HEK293 (cell line): ENCODE results near the gene NEK1.

Source experiments
- CTCF ChIA-PET: fragments of 350-600 bp; formaldehyde crosslinking; extraction: SDS; loops from one replicate; lab custom pipeline; 2021; ENCODE audit warnings: antibody characterized with exemption; lab: Yijun Ruan, JAX
- POLR2A ChIA-PET: fragments of 300-600 bp; formaldehyde crosslinking; extraction: SDS; loops from one replicate; lab custom pipeline; 2020; ENCODE audit warnings: antibody characterized with exemption, inconsistent platforms; lab: Yijun Ruan, JAX
- H3K27ac ChIP-seq: fragments of 200-500 bp; sonication (Bioruptor generic); 2 replicates; pipeline ENCODE4 v1.5.1; 2014; ENCODE audit warnings: low read depth, low read length, control low read depth, inconsistent platforms; ENCODE audit errors: extremely low read depth
- H3K36me3 ChIP-seq, 2 experiments: fragments of 200-500 bp in 1 of 2; sonication (Bioruptor generic) in 1 of 2; 1 replicate in 1 of 2; 2 replicates in 1 of 2; pipeline ENCODE4 v1.5.1; 2014 to 2017; ENCODE audit warnings: inconsistent platforms in 2 of 2, low read length in 2 of 2; ENCODE audit not compliant: control insufficient read depth in 2 of 2, insufficient read depth in 1 of 2
- H3K4me1 ChIP-seq: fragments of 200-500 bp; sonication (Bioruptor generic); 2 replicates; pipeline ENCODE4 v1.5.1; 2014; ENCODE audit warnings: mild to moderate bottlenecking, low read length, inconsistent platforms; ENCODE audit not compliant: control insufficient read depth, insufficient read depth
- H3K4me3 ChIP-seq: 2 replicates; pipeline ENCODE4 v1.5.1; 2011; ENCODE audit warnings: low read depth, mild to moderate bottlenecking, control low read depth, low read length, moderate library complexity
- H3K9me3 ChIP-seq: fragments of 200-500 bp; sonication (Bioruptor generic); 2 replicates; pipeline ENCODE4 v1.5.1; 2014; ENCODE audit warnings: low read depth, low read length, inconsistent platforms; ENCODE audit not compliant: control insufficient read depth, insufficient read depth
- FEZF1 ChIP-seq: fragments of 450-650 bp; formaldehyde crosslinking; IDR thresholded peaks from 2 replicates; pipeline ENCODE4 v1.5.1; 2016; ENCODE audit warnings: missing biosample characterization, missing genetic modification characterization
- GLI2 ChIP-seq: fragments of 450-650 bp; formaldehyde crosslinking; IDR thresholded peaks from 2 replicates; pipeline ENCODE4; 2017; ENCODE audit warnings: missing biosample characterization, missing genetic modification characterization, low read depth, borderline replicate concordance
- HOXA7 ChIP-seq: sonication (generic); formaldehyde crosslinking; IDR thresholded peaks from 2 replicates; pipeline ENCODE4 v1.8.1; 2022; ENCODE audit warnings: missing genetic modification reagents, borderline replicate concordance
- MEIS1 ChIP-seq: sonication (generic); formaldehyde crosslinking; IDR thresholded peaks from 2 replicates; pipeline ENCODE4 v1.8.1; 2022; ENCODE audit warnings: missing genetic modification reagents, mild to moderate bottlenecking, borderline replicate concordance
- OSR2 ChIP-seq: fragments of 450-650 bp; formaldehyde crosslinking; IDR thresholded peaks from 2 replicates; pipeline ENCODE4 v1.5.1; 2016; ENCODE audit warnings: missing biosample characterization, missing genetic modification characterization
- SP3 ChIP-seq: fragments of 450-650 bp; formaldehyde crosslinking; IDR thresholded peaks from 2 replicates; pipeline ENCODE4 v1.5.1; 2016; ENCODE audit warnings: missing biosample characterization, missing genetic modification characterization
- ZBTB1 ChIP-seq: fragments of 450-650 bp; formaldehyde crosslinking; IDR thresholded peaks from 2 replicates; pipeline ENCODE4 v1.5.1; 2016; ENCODE audit warnings: missing biosample characterization, missing genetic modification characterization
- ZBTB20 ChIP-seq: fragments of 450-650 bp; formaldehyde crosslinking; IDR thresholded peaks from 2 replicates; pipeline ENCODE4 v1.5.1; 2016; ENCODE audit warnings: missing biosample characterization, missing genetic modification characterization
- ZBTB8A ChIP-seq: fragments of 450-650 bp; formaldehyde crosslinking; IDR thresholded peaks from 2 replicates; pipeline ENCODE4 v1.5.1; 2016; ENCODE audit warnings: missing biosample characterization, missing genetic modification characterization
- ZFP69B ChIP-seq: fragments of 450-650 bp; formaldehyde crosslinking; IDR thresholded peaks from 2 replicates; pipeline ENCODE4 v1.5.1; 2016; ENCODE audit warnings: missing biosample characterization, missing genetic modification characterization
- ZNF138 ChIP-seq: fragments of 450-650 bp; formaldehyde crosslinking; IDR thresholded peaks from 2 replicates; pipeline ENCODE4 v1.5.1; 2016; ENCODE audit warnings: missing biosample characterization, missing genetic modification characterization, borderline replicate concordance
- ZNF157 ChIP-seq: fragments of 450-650 bp; formaldehyde crosslinking; IDR thresholded peaks from 2 replicates; pipeline ENCODE4 v1.5.1; 2016; ENCODE audit warnings: missing biosample characterization, missing genetic modification characterization
- ZNF16 ChIP-seq: fragments of 450-650 bp; formaldehyde crosslinking; IDR thresholded peaks from 2 replicates; pipeline ENCODE4 v1.5.1; 2016; ENCODE audit warnings: low read depth, missing biosample characterization, missing genetic modification characterization
- ZNF175 ChIP-seq: fragments of 450-650 bp; formaldehyde crosslinking; IDR thresholded peaks from 2 replicates; pipeline ENCODE4 v1.5.1; 2016; ENCODE audit warnings: missing biosample characterization, missing genetic modification characterization
- ZNF404 ChIP-seq: fragments of 450-650 bp; formaldehyde crosslinking; IDR thresholded peaks from 2 replicates; pipeline ENCODE4 v1.5.1; 2017; ENCODE audit warnings: missing biosample characterization, missing genetic modification characterization
- ZNF426 ChIP-seq: fragments of 450-650 bp; formaldehyde crosslinking; IDR thresholded peaks from 2 replicates; pipeline ENCODE4 v1.5.1; 2017; ENCODE audit warnings: missing biosample characterization, missing genetic modification characterization, mild to moderate bottlenecking, inconsistent platforms, moderate library complexity
- ZNF530 ChIP-seq: fragments of 450-650 bp; formaldehyde crosslinking; IDR thresholded peaks from 2 replicates; pipeline ENCODE4 v1.5.1; 2016; ENCODE audit warnings: low read depth, missing biosample characterization, missing genetic modification characterization
- ZNF623 ChIP-seq: fragments of 450-650 bp; formaldehyde crosslinking; IDR thresholded peaks from 2 replicates; pipeline ENCODE4 v1.5.1; 2016; ENCODE audit warnings: missing biosample characterization, missing genetic modification characterization
- ZNF654 ChIP-seq: fragments of 450-650 bp; formaldehyde crosslinking; IDR thresholded peaks from 2 replicates; pipeline ENCODE4 v1.5.1; 2016; ENCODE audit warnings: low read depth, missing biosample characterization, missing genetic modification characterization
- ZNF660 ChIP-seq: fragments of 450-650 bp; IDR thresholded peaks from 2 replicates; pipeline ENCODE4 v1.5.1; 2018; ENCODE audit warnings: missing biosample characterization, mild to moderate bottlenecking, missing genetic modification characterization
- ZNF76 ChIP-seq: fragments of 450-650 bp; formaldehyde crosslinking; IDR thresholded peaks from 2 replicates; pipeline ENCODE4; 2016; ENCODE audit warnings: low read depth, missing biosample characterization, missing genetic modification characterization, borderline replicate concordance
- ZNF768 ChIP-seq: fragments of 450-650 bp; formaldehyde crosslinking; IDR thresholded peaks from 2 replicates; pipeline ENCODE4 v1.5.1; 2018; ENCODE audit warnings: missing biosample characterization, mild to moderate bottlenecking, missing genetic modification characterization
- ZNF776 ChIP-seq: fragments of 450-650 bp; formaldehyde crosslinking; IDR thresholded peaks from 2 replicates; pipeline ENCODE4 v1.5.0; 2017; ENCODE audit warnings: missing biosample characterization, missing genetic modification characterization, borderline replicate concordance
- TF ChIP-seq, protein P1 (sequence below): sonication (generic); formaldehyde crosslinking; IDR thresholded peaks from 2 replicates; pipeline ENCODE4 v1.8.1; 2022; ENCODE audit warnings: mild to moderate bottlenecking, moderate library complexity, missing genetic modification reagents
- TF ChIP-seq, protein P2 (sequence below): fragments of 450-650 bp; formaldehyde crosslinking; IDR thresholded peaks from 2 replicates; pipeline ENCODE4 v1.5.1; 2016; ENCODE audit warnings: missing biosample characterization, missing genetic modification characterization, low read depth
- TF ChIP-seq, protein P3 (sequence below): fragments of 450-650 bp; formaldehyde crosslinking; IDR thresholded peaks from 2 replicates; pipeline ENCODE4 v1.5.1; 2016; ENCODE audit warnings: missing biosample characterization, missing genetic modification characterization
- TF ChIP-seq, protein P4 (sequence below): fragments of 450-650 bp; formaldehyde crosslinking; conservative IDR thresholded peaks from 2 replicates; pipeline ENCODE4 v1.5.1; 2016; ENCODE audit warnings: low read depth, missing biosample characterization, missing genetic modification characterization
- TF ChIP-seq, protein P5 (sequence below): fragments of 450-650 bp; formaldehyde crosslinking; IDR thresholded peaks from 2 replicates; pipeline ENCODE4 v1.5.1; 2016; ENCODE audit warnings: missing biosample characterization, missing genetic modification characterization

Gene NEK1

DNA sequence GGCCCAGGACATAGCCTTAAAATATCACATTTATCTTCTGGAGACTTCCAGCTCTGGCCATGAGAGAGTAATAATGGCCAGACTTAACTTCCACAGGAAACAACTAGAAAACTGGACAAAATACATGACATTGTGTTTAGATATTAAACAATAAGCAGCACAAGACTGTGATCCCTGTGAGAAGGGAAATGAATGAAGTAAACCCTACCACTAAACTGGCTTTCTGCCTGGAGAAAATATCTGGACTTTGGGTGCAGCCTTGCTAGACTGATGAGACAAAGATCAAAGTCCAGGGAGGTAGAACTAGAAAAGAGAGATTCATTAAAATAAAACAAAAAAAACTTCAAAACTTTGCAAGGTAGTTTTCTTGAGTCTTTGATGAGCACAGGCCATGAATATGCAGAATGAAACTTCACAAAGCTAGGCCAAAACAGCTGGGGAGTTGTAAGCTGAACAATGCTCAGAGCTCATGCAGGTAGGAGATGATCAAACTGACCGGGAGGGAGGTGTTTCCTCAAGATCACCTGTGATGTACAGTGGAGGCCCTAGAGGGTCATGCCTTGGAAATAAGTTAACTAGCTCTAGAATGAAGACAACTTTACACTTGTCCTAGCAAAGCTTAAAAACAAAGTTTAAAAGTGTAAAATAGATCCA lies 194.6 kb downstream of the NEK1 start:
- CTCF ChIA-PET, result no interaction called here
- POLR2A ChIA-PET, result no interaction called here
- no peaks in the 10 kb centered on the region for H3K4me1 ChIP-seq
- TF ChIP-seq ZNF660 (tag by site-specific recombination) (no peak), ZNF530 (tag by site-specific recombination) (no peak), ZNF175 (no peak), ZNF768 (no peak), MEIS1 (no peak), ZNF654 (tag by site-specific recombination) (no peak), ZNF623 (no peak), ZBTB8A (no peak), ZFP69B (no peak), OSR2 (tag by site-specific recombination) (no peak), FEZF1 (tag by site-specific recombination) (no peak), GLI2 (no peak), SP3 (no peak), ZNF776 (tag by site-specific recombination) (no peak), ZNF16 (tag by site-specific recombination) (no peak), ZBTB1 (tag by site-specific recombination) (no peak), ZNF426 (tag by site-specific recombination) (no peak)
- TF ChIP-seq, protein P1, sequence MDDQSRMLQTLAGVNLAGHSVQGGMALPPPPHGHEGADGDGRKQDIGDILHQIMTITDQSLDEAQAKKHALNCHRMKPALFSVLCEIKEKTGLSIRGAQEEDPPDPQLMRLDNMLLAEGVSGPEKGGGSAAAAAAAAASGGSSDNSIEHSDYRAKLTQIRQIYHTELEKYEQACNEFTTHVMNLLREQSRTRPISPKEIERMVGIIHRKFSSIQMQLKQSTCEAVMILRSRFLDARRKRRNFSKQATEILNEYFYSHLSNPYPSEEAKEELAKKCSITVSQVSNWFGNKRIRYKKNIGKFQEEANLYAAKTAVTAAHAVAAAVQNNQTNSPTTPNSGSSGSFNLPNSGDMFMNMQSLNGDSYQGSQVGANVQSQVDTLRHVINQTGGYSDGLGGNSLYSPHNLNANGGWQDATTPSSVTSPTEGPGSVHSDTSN, result no peak
- TF ChIP-seq, protein P2, sequence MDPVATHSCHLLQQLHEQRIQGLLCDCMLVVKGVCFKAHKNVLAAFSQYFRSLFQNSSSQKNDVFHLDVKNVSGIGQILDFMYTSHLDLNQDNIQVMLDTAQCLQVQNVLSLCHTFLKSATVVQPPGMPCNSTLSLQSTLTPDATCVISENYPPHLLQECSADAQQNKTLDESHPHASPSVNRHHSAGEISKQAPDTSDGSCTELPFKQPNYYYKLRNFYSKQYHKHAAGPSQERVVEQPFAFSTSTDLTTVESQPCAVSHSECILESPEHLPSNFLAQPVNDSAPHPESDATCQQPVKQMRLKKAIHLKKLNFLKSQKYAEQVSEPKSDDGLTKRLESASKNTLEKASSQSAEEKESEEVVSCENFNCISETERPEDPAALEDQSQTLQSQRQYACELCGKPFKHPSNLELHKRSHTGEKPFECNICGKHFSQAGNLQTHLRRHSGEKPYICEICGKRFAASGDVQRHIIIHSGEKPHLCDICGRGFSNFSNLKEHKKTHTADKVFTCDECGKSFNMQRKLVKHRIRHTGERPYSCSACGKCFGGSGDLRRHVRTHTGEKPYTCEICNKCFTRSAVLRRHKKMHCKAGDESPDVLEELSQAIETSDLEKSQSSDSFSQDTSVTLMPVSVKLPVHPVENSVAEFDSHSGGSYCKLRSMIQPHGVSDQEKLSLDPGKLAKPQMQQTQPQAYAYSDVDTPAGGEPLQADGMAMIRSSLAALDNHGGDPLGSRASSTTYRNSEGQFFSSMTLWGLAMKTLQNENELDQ (tag by site-specific recombination), result no peak
- TF ChIP-seq, protein P3, sequence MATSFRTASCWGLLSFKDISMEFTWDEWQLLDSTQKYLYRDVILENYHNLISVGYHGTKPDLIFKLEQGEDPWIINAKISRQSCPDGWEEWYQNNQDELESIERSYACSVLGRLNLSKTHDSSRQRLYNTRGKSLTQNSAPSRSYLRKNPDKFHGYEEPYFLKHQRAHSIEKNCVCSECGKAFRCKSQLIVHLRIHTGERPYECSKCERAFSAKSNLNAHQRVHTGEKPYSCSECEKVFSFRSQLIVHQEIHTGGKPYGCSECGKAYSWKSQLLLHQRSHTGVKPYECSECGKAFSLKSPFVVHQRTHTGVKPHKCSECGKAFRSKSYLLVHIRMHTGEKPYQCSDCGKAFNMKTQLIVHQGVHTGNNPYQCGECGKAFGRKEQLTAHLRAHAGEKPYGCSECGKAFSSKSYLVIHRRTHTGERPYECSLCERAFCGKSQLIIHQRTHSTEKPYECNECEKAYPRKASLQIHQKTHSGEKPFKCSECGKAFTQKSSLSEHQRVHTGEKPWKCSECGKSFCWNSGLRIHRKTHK, result no peak
- H3K9me3 ChIP-seq, result no peaks in the 10 kb centered on the region
- no peak overlapping the region for H3K4me3 ChIP-seq
- no peaks in the 10 kb centered on the region for H3K36me3 ChIP-seq
- no peak overlapping the region for H3K27ac ChIP-seq

DNA sequence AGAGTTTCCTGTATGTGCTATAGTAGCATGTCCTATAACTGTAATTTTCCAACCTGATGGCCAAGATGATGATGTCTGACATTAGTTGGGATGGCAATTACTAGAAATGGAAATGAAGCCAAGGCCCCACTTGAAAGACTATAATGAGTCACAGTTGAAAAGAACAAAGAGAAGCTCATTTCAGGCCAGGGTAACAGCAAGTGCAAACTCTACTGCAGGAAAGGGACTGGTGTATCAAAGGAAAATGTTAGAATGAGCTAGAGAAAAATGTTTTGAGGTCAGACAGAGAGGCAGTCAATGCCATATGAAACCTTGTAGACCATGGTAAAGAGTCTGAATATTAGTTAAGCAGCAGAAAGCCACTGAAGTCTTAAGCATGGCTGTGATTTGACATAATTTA lies 195.4 kb downstream of the NEK1 start:
- Histone ChIP-seq H3K27ac (no peak overlapping the region), H3K4me3 (no peak overlapping the region), H3K36me3 (no peaks in the 10 kb centered on the region), H3K4me1 (no peaks in the 10 kb centered on the region), H3K9me3 (no peaks in the 10 kb centered on the region)
- ChIA-PET POLR2A (no interaction called here), CTCF (no interaction called here)
- TF ChIP-seq, protein P4, sequence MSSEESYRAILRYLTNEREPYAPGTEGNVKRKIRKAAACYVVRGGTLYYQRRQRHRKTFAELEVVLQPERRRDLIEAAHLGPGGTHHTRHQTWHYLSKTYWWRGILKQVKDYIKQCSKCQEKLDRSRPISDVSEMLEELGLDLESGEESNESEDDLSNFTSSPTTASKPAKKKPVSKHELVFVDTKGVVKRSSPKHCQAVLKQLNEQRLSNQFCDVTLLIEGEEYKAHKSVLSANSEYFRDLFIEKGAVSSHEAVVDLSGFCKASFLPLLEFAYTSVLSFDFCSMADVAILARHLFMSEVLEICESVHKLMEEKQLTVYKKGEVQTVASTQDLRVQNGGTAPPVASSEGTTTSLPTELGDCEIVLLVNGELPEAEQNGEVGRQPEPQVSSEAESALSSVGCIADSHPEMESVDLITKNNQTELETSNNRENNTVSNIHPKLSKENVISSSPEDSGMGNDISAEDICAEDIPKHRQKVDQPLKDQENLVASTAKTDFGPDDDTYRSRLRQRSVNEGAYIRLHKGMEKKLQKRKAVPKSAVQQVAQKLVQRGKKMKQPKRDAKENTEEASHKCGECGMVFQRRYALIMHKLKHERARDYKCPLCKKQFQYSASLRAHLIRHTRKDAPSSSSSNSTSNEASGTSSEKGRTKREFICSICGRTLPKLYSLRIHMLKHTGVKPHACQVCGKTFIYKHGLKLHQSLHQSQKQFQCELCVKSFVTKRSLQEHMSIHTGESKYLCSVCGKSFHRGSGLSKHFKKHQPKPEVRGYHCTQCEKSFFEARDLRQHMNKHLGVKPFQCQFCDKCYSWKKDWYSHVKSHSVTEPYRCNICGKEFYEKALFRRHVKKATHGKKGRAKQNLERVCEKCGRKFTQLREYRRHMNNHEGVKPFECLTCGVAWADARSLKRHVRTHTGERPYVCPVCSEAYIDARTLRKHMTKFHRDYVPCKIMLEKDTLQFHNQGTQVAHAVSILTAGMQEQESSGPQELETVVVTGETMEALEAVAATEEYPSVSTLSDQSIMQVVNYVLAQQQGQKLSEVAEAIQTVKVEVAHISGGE (tag by site-specific recombination), result no peak
- TF ChIP-seq OSR2 (tag by site-specific recombination) (no peak), ZNF404 (tag by site-specific recombination) (no peak), ZBTB20 (tag by site-specific recombination) (no peak), HOXA7 (CRISPR knock-in tag) (no peak), ZNF76 (tag by site-specific recombination) (no peak), ZNF157 (tag by site-specific recombination) (no peak), ZNF138 (tag by site-specific recombination) (no peak)
- TF ChIP-seq, protein P5, sequence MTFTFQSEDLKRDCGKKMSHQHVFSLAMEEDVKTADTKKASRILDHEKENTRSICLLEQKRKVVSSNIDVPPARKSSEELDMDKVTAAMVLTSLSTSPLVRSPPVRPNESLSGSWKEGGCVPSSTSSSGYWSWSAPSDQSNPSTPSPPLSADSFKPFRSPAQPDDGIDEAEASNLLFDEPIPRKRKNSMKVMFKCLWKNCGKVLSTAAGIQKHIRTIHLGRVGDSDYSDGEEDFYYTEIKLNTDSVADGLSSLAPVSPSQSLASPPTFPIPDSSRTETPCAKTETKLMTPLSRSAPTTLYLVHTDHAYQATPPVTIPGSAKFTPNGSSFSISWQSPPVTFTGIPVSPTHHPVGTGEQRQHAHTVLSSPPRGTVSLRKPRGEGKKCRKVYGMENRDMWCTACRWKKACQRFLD (tag by site-specific recombination), result no peak
